GM03348 (cell line): ENCODE results near the gene LTB.

ENCODE experiments used
- DNase-seq: peaks from one replicate; pipeline ENCODE4 v3.0.0; 2012; ENCODE audit warnings: low spot score

Gene LTB

GRCh38 chr6:31582230-31582643 lies at the start of gene LTB:
Gene LTB, minus strand, starts transcription at chr6:31582424. Its CDS starts 7 bp downstream, at chr6:31582417.
- no peak for DNase-seq

GRCh38 chr6:31631681-31632278 lies 49.6 kb upstream of the LTB start:
- no peak for DNase-seq

DNA sequence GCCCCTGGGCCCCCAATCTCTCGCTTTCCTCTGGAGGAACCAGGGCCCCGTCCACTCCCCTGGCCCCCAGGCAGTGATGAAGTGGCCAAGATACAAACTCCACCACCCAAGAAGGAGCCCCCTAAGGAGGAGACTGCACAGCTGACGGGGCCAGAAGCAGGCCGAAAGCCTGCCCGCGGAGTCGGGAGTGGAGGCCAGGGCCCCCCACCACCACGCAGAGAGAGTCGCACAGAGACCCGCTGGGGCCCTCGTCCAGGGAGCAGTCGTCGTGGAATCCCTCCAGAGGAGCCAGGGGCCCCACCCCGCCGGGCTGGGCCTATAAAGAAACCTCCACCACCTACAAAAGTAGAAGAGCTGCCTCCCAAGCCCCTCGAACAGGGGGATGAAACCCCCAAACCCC lies 49.0 kb upstream of the LTB start:
- DNase-seq, result no peak

- no peak for DNase-seq
Measured at GRCh38 chr6:31630177-31630934, 48.1 kb upstream of the LTB start.

DNA sequence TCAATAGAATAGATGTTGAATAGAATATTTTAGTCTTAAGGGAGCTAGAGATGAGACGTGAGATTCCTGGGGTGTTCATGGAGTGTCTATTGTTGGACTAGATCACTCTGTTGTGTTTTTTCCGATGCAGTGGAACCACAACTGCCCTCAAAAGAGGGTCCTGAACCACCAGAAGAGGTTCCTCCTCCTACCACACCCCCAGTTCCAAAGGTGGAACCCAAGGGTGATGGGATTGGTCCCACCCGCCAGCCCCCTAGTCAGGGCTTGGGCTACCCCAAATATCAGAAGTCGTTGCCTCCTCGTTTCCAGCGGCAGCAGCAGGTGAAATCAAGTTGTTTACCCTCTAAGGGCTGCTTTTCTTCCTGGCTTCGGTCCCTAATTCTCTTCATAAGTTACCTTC lies 46.8 kb upstream of the LTB start:
- no peak for DNase-seq

DNA sequence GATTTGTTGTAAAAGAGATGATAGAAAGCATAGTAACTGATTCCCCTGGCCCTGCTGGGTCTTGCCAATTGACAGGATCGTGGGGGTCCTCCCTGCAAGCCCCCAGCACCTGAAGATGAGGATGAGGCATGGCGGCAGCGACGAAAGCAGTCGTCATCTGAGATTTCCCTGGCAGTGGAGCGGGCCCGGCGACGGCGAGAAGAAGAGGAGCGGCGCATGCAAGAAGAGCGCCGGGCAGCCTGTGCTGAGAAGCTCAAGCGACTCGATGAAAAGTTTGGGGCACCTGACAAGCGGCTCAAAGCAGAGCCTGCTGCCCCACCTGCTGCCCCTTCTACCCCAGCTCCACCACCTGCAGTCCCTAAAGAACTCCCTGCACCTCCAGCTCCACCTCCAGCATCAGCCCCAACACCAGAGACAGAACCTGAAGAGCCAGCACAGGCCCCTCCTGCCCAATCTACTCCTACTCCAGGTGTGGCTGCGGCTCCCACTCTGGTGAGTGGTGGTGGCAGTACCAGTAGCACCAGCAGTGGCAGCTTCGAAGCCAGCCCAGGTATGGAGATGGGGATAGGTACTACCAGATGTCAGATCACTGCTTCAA lies 45.6 kb upstream of the LTB start:
- no peak for DNase-seq

DNA sequence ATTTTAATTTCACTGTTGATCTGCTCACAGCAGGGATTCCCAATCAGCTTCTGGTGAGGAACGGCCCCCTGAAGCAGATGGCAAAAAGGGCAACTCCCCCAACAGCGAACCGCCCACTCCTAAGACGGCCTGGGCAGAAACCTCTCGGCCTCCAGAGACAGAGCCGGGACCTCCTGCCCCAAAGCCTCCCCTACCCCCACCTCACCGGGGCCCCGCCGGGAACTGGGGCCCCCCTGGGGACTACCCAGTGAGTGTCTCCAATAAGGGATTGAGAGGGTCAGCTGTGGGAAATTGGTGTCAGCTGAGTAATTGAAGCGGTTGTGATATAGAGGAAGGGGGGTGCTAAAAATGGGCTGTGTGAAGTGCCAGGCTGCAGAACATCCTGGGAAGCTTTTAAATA lies 44.7 kb upstream of the LTB start:
- no peak for DNase-seq

DNA sequence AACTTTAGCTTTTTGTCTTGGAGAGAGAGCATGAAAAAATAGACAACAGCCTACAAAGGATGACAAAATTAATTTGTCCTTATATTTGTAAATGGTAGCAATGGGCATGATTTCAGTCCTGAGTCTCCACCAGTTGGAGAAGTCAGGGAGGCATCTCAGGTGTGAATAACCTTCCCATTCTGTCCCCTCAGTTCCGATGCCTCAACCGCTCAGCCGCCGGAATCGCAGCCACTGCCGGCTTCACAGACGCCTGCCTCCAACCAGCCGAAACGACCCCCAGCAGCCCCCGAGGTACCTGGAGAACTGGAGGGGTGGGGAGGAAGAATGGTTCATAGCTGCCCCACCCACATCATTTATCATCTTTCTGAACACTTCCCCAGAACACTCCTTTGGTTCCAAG lies 41.8 kb upstream of the LTB start:
- DNase-seq, result no peak

- DNase-seq, result no peak
Measured at GRCh38 chr6:31622684-31623091, 40.5 kb upstream of the LTB start.

DNA sequence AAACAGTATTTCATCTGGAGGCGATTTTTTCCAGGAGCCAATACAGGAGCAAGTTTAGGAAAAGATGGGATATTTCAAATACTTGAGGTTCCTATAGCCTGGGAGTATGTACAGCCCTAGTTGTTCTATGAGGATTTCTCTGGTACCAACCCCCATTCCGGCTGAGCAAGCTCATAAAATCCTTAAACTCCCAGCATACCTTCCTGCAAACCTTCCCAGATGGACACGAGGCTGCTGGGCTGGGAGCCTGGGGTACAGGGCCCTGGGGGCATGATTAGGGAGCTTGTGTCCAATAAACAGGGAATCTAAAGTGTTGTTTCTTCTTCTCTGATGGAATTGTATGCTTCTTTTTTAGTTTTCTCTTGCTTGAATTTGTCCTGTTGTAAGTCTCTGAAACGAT lies 39.8 kb upstream of the LTB start:
- peak; percentile 40 for DNase-seq

DNA sequence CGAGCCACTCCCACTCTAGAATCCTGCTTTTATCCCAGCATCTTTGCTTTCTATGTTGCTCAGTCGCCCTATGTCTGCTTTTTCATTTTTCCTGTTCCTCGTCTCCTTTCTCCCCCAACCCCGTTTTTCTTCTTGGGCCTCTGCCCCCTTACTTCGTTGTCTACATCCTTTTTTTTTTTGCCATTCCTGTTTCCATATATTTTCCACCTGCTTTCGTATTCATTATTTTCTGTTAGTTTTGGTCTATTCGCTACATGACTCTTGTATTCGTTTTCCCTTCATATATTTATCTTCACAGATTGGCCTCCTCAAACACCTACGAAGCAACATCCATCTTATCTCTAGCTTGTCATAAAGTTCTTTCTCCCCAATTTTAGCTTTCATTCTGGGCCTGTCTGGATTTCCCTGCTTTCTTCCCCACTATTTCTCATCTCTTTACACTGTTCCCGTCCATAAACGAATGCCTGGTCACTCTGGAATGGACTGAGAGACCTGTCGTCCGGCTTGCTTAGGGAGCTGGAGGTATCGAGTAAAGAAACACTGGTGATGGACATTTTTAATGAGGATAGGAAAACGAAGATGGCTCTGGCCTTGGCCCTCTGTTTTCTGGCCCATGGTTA lies 39.2 kb upstream of the LTB start:
- no peak for DNase-seq

DNA sequence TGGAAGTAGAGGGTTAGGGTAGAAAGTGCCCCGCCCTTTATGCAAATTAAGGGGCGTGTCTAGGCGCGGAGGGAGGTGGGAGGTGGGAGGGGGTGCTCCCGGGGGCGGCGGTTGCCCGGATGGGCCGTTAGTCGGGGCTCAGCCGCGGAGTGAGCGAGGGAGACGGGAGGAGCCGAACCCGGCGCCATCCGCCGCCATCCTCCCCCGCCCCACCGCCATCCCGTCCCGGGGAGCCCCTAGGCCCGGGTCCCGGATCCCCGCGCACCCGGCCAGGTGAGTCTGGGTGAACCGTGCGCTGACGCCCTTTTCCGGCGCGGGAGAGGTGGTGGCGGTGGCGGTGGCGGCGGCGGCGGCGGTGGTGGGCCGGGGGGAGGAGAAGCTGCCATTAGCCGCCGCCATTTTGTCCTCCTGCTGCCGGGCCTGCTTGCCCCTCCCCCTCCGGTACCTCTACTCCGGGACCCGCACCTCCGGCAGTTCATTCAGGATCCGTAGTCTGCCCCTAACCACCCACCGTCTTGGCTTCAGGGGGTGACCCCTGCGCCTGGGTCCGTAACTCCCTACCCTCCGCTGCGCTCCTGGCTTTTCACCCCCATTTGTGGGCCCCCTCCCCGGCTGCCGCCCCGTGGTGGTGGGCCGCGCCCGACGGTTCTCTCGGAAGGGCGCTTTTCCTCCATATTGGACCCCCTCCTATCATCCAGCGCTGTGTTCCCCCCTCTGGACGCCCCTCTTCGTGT lies 38.5 kb upstream of the LTB start, which contains the start of gene PRRC2A:
TSS of gene PRRC2A (plus strand) at position 130 of the 734 bp plus-strand sequence. CDS start 2,075 bp downstream, outside the sequence.
- peak; percentile 87 for DNase-seq

DNA sequence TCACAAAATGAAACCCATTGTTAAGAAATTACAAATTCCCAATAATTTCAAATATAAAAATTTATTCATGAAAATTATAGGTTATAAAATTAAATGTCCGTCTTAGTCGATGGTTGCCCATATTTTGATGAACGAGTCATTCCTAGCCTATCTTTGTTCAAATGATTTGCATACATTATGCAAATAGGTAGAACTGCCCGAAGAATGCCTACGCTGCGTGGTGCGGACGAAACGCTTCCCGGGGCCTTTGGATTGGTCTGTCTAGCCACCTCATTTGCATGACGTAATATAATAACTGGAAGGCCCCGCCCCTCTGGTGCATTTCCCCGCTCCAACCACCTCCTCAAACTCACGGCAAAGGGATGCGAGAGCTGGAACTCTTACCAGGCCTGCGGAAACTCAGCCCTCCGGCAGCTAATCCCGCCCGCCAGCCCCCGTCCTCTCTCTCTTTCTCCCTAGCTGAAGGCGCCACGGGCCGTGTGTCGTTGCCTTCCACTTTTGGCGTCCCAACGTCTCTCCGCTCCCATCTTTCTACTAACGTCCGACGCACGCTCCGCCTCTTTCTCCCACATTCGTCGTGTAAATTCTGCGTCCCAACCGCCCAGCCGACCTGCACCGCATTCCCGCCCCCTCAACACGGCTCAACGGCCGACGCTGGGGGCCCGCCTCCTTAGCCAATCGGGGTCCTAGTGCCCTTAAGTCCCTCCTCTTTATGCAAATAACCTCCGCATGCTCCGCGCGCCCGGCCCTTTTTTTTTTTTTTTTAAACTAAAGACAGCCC lies 37.8 kb upstream of the LTB start:
- DNase-seq, result peak; percentile 97

GRCh38 chr6:31617010-31617409 lies 34.8 kb upstream of the LTB start:
- no peak for DNase-seq

DNA sequence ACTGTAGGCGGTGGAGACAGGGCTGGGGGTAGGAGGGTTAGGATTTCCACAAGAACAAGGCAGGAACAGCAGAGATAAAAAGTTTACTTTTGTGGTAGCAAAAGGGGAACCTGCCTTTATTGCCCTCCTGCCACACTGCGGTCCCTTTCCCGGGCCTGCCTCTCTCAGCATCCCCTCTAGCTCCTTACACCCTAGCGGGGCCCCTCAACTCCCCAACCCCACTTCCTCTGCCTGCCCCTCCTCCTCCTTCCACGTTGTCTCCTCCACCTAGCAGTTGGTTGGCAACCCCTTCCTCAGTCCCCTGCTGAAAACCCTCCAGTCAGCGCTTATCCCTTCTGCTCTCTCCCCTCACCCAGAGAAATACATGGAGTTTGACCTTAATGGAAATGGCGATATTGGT lies 33.5 kb upstream of the LTB start:
- no peak for DNase-seq

GRCh38 chr6:31614684-31615578 lies 32.7 kb upstream of the LTB start, which contains the start of gene AIF1:
Gene AIF1, plus strand, starts transcription at chr6:31615234. Its CDS starts 96 bp downstream, at chr6:31615330.
- DNase-seq, result no peak

DNA sequence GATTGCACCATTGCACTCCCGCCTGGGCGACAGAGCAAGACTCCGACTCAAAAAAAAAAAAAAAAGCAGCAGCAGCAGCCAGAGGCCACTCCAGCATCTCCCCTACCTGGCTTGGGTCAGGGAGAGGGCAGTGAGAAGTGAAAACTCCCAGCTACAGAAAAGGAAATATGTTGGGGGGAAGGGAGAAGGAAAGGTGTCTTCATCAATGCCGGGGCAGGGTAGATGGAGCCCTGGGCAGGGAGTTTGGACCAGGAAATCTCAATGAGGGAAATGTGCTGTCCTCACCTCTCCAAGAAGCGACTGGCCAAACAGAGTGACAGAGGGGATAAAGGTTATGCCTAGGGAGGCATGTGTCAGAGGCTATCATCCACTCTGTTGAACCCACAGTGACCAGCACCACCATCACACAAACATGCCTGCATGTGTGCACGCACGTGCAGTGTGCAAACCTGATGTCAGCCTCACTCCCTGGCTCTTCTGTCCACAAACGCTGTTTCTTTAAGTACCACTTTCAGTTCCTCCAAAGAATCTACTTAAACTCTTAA lies 31.9 kb upstream of the LTB start:
- DNase-seq, result no peak

DNA sequence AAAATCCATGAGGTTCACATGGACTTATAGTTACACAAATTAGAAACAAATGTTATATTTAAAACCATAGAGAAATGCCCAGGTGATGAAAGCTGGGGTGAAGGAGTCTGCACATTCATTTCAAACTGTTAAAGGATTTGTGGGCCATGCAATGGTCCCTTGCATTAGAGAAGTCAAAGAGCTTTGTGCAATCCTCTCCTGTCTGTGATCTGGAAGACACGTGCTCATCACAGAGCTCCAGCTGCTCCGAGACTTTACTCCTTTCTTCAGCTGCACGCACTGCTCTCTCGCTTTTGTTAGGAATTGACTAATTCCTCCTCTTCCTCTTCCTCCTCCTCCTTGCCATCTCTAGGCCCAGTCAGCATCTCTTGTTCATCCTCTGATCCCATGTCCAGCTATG lies 28.7 kb upstream of the LTB start:
- peak; percentile 26 for DNase-seq

DNA sequence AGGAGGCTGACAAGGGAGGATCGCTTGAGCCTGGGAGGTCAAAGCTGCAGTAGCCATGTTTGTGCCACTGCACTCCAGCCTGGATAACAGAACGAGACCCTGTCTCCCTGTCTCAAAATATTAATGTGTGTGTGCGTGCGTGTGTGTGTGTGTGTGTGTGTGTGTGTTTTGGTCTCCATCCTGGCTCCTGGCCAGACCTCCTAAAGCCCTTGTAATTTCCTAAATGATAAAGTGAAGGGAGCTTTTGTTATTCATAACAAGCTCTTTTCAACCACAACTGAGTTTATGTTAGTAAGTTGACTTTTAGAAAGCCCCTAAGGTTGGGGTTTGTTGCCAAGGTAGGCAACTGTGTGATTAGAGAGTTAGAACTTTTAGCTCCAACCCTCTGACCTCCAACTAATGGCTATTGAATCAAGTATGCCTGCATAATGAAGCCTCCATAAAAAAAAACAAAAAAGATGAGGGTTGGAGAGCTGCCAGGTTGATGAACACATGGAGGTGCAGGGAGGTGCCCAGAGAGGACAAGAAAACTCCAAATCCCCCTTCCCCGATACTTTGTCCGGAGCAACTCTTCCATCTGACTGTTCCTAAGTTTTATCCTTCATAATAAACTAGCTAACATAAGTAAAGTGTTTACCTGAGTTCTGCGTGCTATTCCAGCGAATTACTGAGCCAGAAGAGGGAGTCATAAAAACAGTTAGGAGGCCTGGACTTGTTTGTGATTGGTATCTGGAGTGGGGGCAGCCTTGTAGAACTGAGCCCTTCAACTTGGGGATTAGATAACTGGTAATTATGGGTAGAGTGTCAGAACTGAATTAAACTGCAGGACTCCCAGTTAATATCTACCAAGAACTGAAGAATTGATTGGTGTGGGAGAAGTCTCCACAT lies 27.5 kb upstream of the LTB start:
- no peak for DNase-seq
